NOMO-1 treated with dmso at 0.1 percent for 144 hours (cell line): ENCODE measurements around the gene RTN1.

Experiments used
- DNase-seq: peaks from one replicate; lab custom pipeline; 2025; ENCODE audit not compliant: unreplicated experiment; lab: John Stamatoyannopoulos, UW

The RTN1 gene

DNA sequence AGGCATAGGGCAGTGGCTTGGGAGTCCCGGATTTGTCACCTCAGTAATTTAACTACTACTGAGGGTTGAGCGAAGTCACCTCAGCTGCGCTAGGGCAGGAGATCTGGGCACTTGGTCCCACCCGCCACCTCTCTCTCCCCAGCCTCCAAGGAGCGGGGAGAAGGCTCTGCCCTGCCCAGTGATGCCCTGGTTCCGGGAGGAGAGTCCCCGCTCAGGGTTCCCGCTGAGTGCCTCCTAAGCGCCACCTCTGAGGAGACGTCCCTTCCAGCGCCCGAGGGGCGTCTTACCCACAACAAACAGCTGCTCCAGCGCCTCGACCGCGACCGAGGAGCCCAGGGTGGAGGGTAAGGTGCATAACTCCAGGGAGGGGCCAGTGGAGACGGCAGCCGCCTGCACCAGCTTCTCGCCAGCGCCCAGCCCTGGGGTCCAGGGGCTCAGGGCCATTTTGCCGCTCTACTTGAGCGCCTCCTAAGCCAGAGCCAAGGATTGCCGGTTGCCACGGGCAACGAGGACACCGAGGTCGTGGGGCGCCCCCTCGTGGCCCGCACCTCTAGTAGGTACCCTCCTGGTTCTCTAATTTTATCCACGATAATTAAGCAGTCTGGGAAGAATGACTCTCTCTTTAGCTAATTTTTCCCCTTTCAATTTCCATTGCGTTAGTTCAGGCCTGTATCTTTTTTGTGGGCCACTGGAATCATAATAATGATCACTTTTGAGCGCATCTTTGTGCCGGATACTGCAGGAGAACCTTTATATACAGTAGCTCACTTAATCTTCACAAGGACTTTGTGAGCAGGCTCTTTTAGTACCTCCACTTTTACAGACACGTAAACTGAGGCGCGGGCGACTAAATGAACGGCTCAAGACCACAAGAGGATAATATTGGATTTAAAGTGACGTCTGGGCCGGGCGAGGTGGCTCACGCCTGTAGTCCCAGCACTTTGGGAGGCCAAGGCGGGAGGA lies 294.0 kb downstream of the RTN1 start, which contains the start of gene CCDC175:
Gene CCDC175, minus strand, starts transcription at position 481 of the 963 bp plus-strand sequence. Its CDS starts 37 bp downstream, at position 444.
- DNase-seq: peak; percentile 65

DNA sequence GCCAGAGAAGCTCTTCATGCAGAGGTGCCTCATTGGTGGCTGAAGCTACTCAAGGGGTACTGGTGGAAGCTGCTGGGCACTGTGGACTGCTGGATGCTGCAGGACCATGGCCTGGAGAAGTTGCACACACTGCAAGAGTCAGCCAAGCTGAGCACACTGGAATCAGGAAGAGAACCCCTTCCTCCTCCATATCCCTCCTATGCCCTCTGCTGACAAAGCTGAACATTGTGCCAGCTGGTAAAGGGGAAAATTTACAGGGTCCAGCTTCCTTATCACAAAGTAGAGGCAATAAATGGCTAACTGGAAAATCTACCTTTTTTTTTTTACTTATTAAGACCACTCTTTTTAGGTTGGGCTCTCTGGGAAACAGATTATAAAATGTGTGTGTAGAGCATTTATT lies 300.5 kb downstream of the RTN1 start:
- no peak for DNase-seq

DNA sequence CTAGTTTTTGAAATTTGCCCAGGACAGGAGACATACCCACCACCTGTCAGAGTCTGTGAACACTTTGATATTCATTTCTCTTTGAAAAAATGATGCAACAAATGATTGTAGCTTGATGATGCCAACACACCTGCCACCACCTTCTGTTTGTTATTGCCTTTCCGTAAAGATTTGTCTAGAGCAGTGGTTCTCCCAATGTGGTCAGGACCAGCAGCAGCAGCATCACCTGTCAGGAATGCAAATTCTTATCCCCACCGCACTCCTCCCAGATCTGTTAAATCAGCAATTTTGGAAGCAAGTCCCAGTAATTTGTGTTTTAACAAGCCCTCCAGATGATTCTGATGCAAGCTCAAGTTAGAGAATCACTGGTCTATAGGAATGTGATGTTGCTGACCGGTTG lies 303.9 kb downstream of the RTN1 start:
- no peak for DNase-seq

DNA sequence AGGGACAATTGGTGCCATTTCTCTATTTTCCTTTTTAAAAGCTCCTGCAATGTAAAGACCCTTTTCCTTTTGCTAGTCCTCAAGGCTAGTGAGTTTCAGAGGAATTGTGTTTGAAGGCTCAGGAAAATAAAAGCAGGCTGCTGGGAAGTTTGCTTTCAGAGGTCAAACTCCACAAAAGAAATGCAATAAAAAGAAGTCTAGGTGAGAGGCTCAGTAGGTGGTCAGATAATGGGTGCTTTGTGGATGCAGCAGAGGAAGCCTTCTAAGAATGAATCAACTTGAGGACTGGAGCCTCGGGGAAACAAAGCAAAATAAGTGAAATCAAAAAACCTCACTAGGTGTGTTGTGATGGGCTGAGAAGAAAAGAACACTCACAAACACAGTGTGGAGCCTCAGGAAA lies 304.3 kb downstream of the RTN1 start:
- DNase-seq: no peak

DNA sequence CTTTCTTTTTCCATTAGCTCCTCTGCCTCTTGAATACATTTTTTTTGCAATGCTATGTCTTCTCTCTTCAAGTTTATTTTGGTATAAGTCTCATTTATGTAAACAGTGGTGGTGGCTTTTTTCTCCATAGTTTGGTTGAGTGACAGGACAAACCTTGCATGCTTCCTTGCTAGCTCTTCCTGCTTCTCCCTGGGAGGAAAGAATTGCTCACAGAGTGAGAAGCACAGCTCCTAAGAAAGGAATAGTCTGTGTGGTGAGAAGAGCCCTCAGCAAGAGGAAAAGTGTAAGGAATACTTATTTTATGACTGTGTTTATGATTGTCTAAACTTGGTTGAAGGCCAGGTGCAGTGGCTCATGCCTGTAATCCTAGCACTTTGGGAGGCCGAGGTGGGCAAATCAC lies 305.5 kb downstream of the RTN1 start:
- no peak for DNase-seq

DNA sequence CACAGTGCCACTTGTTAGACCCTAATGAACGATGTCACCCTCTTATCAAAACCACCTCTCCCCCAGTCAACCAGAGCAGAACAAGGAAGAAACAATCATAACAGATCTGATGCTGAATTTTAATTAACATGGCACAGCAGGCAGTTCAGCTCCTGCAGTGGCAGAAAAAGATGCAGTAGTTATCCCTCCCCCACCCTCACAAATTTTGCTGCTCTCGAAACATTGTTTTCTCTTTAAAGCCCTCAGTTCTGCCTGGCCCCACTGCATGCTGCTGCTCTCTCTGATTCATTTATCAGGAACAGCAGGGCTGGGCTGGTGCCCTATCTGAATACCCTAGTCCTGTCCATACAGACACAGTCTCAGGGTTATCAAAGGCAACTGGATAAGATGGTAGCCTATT lies 306.2 kb downstream of the RTN1 start:
- DNase-seq: no peak

DNA sequence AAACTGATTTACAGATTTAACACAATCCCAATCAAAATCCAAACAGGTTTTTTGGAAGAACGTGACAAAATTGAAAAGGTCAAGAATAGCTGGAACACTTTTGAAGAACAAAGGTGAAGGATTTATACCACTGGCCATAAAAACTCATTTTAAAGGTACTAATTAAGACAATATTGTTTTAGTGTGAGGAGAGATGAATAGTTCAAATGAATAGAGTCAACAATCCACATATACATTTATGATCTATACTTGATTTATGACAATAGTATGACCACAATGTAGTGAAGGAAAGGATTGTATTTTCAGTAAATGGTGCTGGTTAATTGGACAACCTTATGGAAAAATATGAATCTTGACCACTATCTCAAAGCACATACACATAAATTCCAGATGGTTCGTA lies 323.3 kb downstream of the RTN1 start:
- no peak for DNase-seq
